Central memory CD4-positive, alpha-beta T cell (primary cell): Measurements from ENCODE around the gene TMEM132E.

Experiments used
- DNase-seq: peaks from one replicate; pipeline ENCODE4 v3.0.0; 2022

Gene TMEM132E

GRCh38 chr17:34667656-34668055, 88.3 kb downstream of the TMEM132E start:
- no peak for DNase-seq

DNA sequence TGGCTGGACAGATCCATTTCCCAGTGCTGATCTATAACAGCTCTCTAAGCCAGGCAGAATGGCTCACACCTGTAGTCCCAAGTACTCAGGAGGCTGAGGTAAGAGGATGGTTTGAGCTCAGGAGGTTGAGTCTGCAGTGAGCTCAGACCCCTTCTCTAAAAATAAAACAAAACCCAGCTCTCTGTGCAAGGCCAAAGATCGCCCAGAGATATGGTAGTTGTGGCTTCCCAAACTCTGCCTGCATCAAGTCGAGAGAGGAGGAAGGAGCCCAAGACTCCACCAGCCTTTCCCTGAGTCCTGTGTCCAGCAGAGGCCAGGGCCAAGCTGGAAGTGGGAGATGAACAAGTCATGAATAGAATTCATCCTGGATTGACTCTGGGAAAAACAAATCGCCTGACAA, 88.8 kb downstream of the TMEM132E start:
- no peak for DNase-seq

GRCh38 chr17:34669511-34669910, 90.1 kb downstream of the TMEM132E start:
- DNase-seq, result no peak

DNA sequence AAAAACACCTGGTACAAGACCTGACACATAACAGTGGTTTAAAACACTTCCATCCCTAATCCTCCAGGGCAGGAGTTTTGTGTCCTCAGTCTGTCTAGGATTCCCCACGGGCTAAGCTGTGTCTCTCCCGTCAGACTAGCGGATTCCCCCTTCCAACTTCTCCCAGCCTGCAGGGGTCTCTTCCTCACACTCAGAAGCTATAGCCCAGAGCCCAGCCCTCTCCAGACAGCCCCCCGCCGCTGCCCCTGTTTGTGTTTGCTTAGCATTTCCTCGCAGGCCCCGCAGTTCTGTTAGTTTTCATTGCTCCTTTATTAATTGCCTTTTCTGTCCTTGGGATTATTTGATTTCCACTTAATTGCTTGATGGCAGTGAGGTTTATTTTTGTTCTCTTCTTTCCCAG, 91.2 kb downstream of the TMEM132E start:
- DNase-seq, result no peak

DNA sequence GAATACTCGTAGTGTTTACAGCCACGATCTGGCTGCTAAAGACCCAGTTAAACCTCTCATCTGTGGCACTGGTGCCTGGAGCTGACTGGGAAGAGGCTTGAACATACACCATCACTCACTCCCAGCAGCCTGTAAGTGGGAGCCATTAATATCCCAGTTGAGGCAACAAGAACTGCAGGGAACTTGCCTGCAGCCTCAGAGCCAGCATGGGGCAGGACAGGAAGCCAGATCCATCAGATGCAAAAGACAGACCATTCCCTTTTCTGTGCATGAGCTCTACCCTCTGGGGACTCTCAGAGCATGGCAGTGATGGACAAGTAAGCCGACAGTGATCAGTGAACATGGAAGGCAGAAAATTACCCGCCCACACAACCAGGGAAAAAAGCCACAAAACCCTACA, 91.8 kb downstream of the TMEM132E start:
- no peak for DNase-seq

- DNase-seq, result no peak
These were observed 92.9 kb downstream of the TMEM132E start for GRCh38 chr17:34672176-34672785.

- DNase-seq, result no peak
These were observed 94.1 kb downstream of the TMEM132E start for GRCh38 chr17:34673516-34673915.

GRCh38 chr17:34673995-34674890, 94.9 kb downstream of the TMEM132E start:
- no peak for DNase-seq

DNA sequence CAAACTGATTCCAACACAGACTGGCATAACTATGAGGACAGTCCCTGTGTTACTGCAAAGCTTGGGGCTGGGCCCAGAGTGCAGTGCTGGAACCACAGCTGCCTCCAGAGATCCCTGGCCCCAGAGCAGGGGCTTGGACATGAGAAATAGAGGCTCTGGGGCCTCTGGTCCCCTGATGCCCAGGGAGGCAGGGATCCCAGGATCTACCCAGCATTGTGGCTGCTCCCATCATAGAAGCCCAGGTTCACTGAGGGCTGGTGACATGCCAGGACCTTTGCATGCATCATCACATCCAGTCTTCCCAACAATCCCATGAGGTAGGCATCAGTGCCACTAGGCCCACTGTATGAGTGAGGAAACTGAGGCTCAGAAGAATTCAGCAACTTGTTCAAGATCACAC, 95.8 kb downstream of the TMEM132E start:
- DNase-seq, result no peak

GRCh38 chr17:34675605-34676004, 96.2 kb downstream of the TMEM132E start:
- no peak for DNase-seq

- DNase-seq, result no peak
These were observed 100.8 kb downstream of the TMEM132E start for GRCh38 chr17:34680151-34680550.

- DNase-seq, result no peak
These were observed 102.9 kb downstream of the TMEM132E start for GRCh38 chr17:34682305-34682704.

- no peak for DNase-seq
These were observed 104.0 kb downstream of the TMEM132E start for GRCh38 chr17:34683390-34683789.
